Vagina (tissue), 2 donors: ENCODE measurements around the gene RPP38.

Experiments used
- POLR2A ChIP-seq, 2 donors: fragments of 450-650 bp; IDR thresholded peaks; one replicate each; pipeline ENCODE4 v1.6.1; 2017; ENCODE audit warnings: antibody characterized with exemption in 2 of 2, mild to moderate bottlenecking in 2 of 2, moderate library complexity in 2 of 2
- POLR2AphosphoS5 ChIP-seq, 2 donors: sonication (generic); formaldehyde crosslinking; IDR thresholded peaks; one replicate each; pipeline ENCODE4 v1.9.0; 2017; ENCODE audit warnings: antibody characterized with exemption in 2 of 2, mild to moderate bottlenecking in 2 of 2, low read depth in 1 of 2; ENCODE audit not compliant: insufficient read depth in 1 of 2
- TF ChIP-seq, protein P1 (sequence below), 3 experiments: fragments of 450-650 bp in 2 of 3; fragments of 200-600 bp in 1 of 3; sonication (generic) in 1 of 3; IDR thresholded peaks; one replicate each; pipeline ENCODE4 v1.5.1; 2017 to 2019; ENCODE audit warnings: antibody characterized with exemption in 3 of 3, mild to moderate bottlenecking in 2 of 3, moderate library complexity in 2 of 3

DNA sequence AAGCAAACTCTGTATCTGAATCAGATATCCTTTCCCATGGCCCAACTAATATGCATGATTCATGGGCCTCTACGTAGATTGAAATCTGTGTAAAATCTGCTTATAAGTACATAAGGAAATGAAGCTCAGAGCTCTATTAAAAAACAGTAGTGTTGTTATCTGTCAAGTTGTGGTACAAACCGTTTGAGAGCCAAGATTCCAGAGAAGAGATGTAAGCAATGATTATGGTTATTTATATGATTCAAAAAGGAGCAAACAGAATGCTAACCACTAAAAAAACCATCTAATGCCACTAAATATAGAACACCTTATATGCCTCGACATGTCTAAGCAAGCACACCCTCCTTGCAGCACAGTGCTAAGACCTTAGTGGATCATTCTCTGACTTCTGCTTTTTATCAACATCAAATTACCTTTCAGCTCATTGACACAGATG, 26.6 kb downstream of the RPP38 start:
- TF ChIP-seq, protein P1, sequence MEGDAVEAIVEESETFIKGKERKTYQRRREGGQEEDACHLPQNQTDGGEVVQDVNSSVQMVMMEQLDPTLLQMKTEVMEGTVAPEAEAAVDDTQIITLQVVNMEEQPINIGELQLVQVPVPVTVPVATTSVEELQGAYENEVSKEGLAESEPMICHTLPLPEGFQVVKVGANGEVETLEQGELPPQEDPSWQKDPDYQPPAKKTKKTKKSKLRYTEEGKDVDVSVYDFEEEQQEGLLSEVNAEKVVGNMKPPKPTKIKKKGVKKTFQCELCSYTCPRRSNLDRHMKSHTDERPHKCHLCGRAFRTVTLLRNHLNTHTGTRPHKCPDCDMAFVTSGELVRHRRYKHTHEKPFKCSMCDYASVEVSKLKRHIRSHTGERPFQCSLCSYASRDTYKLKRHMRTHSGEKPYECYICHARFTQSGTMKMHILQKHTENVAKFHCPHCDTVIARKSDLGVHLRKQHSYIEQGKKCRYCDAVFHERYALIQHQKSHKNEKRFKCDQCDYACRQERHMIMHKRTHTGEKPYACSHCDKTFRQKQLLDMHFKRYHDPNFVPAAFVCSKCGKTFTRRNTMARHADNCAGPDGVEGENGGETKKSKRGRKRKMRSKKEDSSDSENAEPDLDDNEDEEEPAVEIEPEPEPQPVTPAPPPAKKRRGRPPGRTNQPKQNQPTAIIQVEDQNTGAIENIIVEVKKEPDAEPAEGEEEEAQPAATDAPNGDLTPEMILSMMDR (IDR thresholded peaks at IDR 0.05) = no peak
- TF ChIP-seq POLR2A (IDR thresholded peaks at IDR 0.05) = no peak
- no peak for TF ChIP-seq POLR2AphosphoS5 (IDR thresholded peaks at IDR 0.05; ENCODE audit: insufficient read depth in 1 of 2, low read depth in 1 of 2)
